BJ (cell line): ENCODE measurements around the gene EPHA4. TPM values are rescaled to one million over a fixed set of nuclear protein-coding genes. Genes with fewer than 3 reads are reported as not detected.

Experiments used
- CTCF ChIA-PET: fragments of 350-600 bp; formaldehyde crosslinking; extraction: SDS; loops from one replicate; lab custom pipeline; 2021; ENCODE audit warnings: antibody characterized with exemption, inconsistent platforms; lab: Yijun Ruan, JAX
- POLR2A ChIA-PET: fragments of 300-600 bp; sonication (Branson Sonifier 250); formaldehyde crosslinking; extraction: SDS; loops from one replicate; lab custom pipeline; 2021; ENCODE audit warnings: antibody characterized with exemption; lab: Charles Lee
- DNase-seq: peaks from one replicate; pipeline ENCODE4 v3.0.0-alpha.2; 2011; ENCODE audit warnings: low read depth
- H3K27me3 ChIP-seq: 2 replicates; pipeline ENCODE4 v1.6.0; 2011; ENCODE audit warnings: low read length; ENCODE audit not compliant: control insufficient read depth, insufficient read depth
- H3K36me3 ChIP-seq: 2 replicates; pipeline ENCODE4 v1.5.1; 2011; ENCODE audit warnings: low read length; ENCODE audit not compliant: control insufficient read depth, insufficient read depth
- H3K4me3 ChIP-seq: 2 replicates; pipeline ENCODE4 v1.5.1; 2011; ENCODE audit warnings: low read depth, mild to moderate bottlenecking, control low read depth, low read length
- polyA plus RNA-seq: library from polyadenylated mRNA; depleted of rRNA; stranded (reverse); fragments of >200 nt; gene quantifications from 2 replicates; pipeline ENCODE4 v1.2.3, GENCODE V29; 2011
- TF ChIP-seq, protein P1 (sequence below): IDR thresholded peaks from 2 replicates; pipeline ENCODE4 v1.5.1; 2011; ENCODE audit warnings: low read depth, mild to moderate bottlenecking, control low read depth, inconsistent platforms, low read length, moderate library complexity; ENCODE audit not compliant: insufficient read depth

EPHA4 gene
- polyA plus RNA-seq, 1 experiment = 63.2 TPM

DNA sequence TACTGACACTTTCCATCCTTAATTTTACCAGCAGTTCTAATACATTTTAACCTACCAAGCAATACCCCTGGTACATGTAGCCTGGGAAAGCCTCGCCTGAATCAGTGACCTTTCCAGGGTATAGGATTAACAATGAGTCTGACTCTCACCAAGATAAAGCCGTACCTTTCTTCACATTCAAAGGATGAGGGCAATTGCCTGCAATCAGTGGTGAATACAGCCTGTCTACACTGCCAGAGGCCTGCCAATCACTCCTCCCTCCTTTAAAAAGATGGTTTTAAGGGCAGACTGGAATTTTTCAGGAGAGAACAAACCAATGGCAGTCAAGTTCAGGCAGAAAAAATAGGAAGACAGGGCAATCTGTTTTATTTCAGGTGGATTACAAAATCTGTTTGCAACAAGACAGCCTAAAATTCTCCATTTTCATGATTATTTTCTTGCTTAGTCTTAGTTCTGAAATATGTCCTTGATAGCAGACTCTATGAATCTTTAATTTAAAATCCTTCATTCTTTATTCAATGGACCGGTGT is 4.8 kb downstream of the EPHA4 start:
- DNase-seq = no peak
- Histone ChIP-seq H3K27me3 (no peaks in the 10 kb centered on the region), H3K36me3 (peaks cover 7% of the 10 kb centered on the region), H3K4me3 (no peak overlapping the region)
- CTCF ChIA-PET = no interaction called here
- POLR2A ChIA-PET = no interaction called here
- TF ChIP-seq, protein P1, sequence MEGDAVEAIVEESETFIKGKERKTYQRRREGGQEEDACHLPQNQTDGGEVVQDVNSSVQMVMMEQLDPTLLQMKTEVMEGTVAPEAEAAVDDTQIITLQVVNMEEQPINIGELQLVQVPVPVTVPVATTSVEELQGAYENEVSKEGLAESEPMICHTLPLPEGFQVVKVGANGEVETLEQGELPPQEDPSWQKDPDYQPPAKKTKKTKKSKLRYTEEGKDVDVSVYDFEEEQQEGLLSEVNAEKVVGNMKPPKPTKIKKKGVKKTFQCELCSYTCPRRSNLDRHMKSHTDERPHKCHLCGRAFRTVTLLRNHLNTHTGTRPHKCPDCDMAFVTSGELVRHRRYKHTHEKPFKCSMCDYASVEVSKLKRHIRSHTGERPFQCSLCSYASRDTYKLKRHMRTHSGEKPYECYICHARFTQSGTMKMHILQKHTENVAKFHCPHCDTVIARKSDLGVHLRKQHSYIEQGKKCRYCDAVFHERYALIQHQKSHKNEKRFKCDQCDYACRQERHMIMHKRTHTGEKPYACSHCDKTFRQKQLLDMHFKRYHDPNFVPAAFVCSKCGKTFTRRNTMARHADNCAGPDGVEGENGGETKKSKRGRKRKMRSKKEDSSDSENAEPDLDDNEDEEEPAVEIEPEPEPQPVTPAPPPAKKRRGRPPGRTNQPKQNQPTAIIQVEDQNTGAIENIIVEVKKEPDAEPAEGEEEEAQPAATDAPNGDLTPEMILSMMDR = no peak

DNA sequence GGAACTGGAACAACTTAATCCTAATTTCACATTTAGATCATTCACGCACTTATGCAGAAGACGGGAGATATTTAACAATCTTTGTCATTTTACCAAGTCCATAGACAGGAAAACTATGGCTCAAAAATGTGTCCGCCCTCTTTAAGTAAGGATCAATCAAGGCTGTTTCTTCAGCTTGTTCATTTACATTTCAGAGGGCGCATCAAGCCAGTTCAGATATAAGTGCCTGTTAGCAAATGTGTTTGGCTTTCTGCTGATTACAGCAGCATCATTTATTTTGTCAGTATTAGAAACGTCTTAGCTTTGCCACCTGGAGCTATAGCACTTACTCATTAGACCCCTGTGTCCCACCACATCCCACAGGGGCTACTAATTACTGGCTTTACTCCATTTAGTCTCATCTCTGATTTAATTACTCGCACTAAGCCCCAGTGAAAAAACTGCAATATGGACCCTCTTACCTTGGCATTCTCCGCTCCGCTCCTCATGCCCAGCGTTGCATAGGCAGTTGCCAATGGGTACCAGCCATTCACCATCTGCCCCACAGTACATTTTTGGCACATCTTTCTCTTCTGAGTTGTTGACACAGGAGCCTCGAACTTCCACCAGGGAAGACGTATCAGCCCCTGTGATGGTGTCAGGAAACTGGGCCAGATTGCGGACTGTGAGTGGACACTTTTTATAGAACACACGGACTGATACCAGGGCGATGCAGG is 8.7 kb downstream of the EPHA4 start:
- no peaks in the 10 kb centered on the region for H3K27me3 ChIP-seq
- peaks cover 7% of the 10 kb centered on the region for H3K36me3 ChIP-seq
- TF ChIP-seq, protein P1 = no peak
- no peak for DNase-seq
- ChIA-PET POLR2A (no interaction called here), CTCF (no interaction called here)
- no peak overlapping the region for H3K4me3 ChIP-seq

DNA sequence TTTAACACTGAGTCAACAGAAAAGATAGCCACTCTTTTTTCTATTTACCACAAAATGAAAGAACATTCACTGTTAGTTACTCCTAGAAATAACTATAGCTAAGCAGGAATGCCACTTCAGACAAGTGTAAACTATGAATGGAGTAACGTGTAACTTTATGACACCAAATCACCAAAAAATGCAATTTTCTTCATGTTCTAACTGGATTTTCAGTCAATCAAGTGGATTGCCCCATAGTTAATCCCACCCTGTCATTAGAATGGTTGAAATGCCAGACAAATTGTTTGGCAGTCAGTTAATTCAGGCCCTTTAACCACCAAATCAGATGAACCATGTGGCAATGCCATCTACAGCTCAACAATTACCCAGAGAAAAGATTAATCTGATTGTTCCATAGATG is 9.9 kb downstream of the EPHA4 start:
- peaks cover 7% of the 10 kb centered on the region for H3K36me3 ChIP-seq
- H3K27me3 ChIP-seq = no peaks in the 10 kb centered on the region
- ChIA-PET POLR2A (no interaction called here), CTCF (no interaction called here)
- TF ChIP-seq, protein P1 = no peak
- no peak overlapping the region for H3K4me3 ChIP-seq
- no peak for DNase-seq

DNA sequence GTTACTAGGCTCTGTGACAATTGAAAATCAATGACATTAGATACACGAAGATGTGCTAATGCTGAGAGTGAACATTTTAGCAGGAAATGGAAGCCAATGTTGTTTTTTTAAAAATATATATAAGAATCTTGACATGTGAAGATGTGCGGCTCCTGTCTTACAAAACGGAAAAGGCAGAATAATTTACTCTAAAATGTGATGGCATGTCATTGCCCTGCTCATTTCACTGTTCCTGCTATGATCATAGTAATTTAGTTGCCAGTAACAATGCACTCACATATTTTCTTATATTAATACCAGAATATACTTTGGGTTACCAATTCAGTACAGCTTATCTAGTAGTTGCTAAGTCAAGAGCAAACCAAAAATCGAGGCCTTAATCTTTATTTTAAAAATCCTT is 10.3 kb downstream of the EPHA4 start:
- no peak for DNase-seq
- Histone ChIP-seq H3K36me3 (peaks cover 9% of the 10 kb centered on the region), H3K27me3 (no peaks in the 10 kb centered on the region), H3K4me3 (no peak overlapping the region)
- TF ChIP-seq, protein P1 = no peak
- ChIA-PET CTCF (no interaction called here), POLR2A (no interaction called here)

DNA sequence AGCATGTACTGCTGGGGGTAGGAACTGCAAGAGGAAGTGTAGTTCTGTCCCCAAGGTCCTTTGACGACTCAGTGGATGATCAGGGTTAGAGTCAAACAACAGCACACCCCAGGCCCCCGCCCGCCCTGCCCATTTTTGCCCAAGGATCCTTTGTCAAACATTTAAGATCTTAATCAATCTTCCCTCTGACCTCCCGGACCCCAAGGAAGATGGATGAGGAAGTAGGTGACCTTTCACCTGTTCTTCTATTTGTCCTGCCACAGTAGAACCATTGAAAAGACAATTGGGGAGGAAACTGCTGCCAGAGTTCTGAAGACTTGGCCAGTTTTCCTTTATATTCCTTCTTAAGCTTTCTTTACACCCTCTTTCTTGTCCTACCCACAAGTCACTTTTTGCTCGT is 12.1 kb downstream of the EPHA4 start:
- CTCF ChIA-PET = no interaction called here
- no peak for DNase-seq
- Histone ChIP-seq H3K4me3 (no peak overlapping the region), H3K27me3 (no peaks in the 10 kb centered on the region), H3K36me3 (peaks cover 9% of the 10 kb centered on the region)
- TF ChIP-seq, protein P1 = no peak
- POLR2A ChIA-PET = no interaction called here
